VCaP (cell line): Measurements from ENCODE around the gene AMOT.
"Not testable (repeated sequence)": the region's sequence is repeated elsewhere in the genome, so short reads cannot be mapped to it uniquely, and the experiment has no call there.

Experiments
- H3K27ac ChIP-seq: fragments of 450-650 bp; 2 replicates; pipeline ENCODE4 v1.5.1; 2017
- TF ChIP-seq, protein P1 (sequence below): fragments of 450-650 bp; conservative IDR thresholded peaks from 2 replicates; pipeline ENCODE4 v1.5.1; 2017; ENCODE audit warnings: mild to moderate bottlenecking, moderate library complexity

AMOT gene

GRCh38 chrX:112868586-112868985 lies 28.0 kb upstream of the AMOT start:
- TF ChIP-seq, protein P1, sequence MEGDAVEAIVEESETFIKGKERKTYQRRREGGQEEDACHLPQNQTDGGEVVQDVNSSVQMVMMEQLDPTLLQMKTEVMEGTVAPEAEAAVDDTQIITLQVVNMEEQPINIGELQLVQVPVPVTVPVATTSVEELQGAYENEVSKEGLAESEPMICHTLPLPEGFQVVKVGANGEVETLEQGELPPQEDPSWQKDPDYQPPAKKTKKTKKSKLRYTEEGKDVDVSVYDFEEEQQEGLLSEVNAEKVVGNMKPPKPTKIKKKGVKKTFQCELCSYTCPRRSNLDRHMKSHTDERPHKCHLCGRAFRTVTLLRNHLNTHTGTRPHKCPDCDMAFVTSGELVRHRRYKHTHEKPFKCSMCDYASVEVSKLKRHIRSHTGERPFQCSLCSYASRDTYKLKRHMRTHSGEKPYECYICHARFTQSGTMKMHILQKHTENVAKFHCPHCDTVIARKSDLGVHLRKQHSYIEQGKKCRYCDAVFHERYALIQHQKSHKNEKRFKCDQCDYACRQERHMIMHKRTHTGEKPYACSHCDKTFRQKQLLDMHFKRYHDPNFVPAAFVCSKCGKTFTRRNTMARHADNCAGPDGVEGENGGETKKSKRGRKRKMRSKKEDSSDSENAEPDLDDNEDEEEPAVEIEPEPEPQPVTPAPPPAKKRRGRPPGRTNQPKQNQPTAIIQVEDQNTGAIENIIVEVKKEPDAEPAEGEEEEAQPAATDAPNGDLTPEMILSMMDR: no peak
- H3K27ac ChIP-seq: no peak overlapping the region

DNA sequence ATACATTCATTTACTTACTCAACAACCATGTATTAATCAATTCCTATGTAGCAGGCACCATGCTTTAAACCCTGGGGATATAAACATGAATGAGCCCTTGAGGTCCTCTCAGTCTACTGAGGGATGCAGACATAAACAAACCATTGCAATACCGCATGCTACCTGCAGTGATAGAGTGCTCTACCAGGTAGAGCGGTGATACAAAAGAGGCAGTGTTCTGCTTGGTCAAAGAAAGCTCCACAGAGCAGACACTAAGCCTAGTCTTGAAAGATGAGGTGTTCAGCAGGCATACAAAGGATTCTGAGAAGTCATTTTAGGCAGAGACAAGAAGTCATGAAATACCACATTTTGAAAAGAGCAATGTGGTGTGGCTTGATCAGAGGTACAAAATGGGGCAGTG lies 26.9 kb upstream of the AMOT start:
- TF ChIP-seq, protein P1: no peak
- H3K27ac ChIP-seq: no peak overlapping the region

GRCh38 chrX:112866175-112866574 lies 25.5 kb upstream of the AMOT start:
- TF ChIP-seq, protein P1: no peak
- H3K27ac ChIP-seq: no peak overlapping the region

DNA sequence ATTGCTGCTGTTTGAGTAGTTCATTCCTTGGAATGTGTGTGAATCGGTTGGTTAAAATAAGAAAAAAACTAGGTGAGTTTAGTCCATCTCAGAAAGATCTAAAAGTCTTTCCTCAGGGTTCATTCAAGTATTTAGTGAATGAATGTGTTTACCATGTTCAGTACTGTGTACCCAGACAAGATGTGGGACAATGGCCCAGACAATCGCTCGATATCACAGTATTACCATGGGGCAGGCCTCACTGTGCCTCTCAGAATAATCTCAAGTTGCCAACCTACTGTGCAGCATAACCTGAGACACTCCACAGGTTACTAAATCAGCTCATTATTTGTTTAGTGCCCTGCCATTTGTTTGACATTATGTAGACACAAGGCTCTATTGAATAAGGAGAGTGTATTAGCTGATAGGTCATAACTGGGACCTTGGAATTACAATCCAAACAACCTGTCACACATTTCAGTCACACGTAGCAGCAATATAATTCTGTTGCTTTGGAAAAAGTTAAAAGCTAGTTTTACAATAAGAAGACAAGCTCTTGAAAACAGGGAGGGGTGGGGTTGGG lies 24.9 kb upstream of the AMOT start:
- no peak overlapping the region for H3K27ac ChIP-seq
- TF ChIP-seq, protein P1: no peak

- TF ChIP-seq, protein P1: no peak
- no peak overlapping the region for H3K27ac ChIP-seq
These were observed 23.2 kb upstream of the AMOT start for GRCh38 chrX:112863850-112864249.

- no peak overlapping the region for H3K27ac ChIP-seq
- TF ChIP-seq, protein P1: no peak
These were observed 16.8 kb upstream of the AMOT start for GRCh38 chrX:112857478-112857878.

DNA sequence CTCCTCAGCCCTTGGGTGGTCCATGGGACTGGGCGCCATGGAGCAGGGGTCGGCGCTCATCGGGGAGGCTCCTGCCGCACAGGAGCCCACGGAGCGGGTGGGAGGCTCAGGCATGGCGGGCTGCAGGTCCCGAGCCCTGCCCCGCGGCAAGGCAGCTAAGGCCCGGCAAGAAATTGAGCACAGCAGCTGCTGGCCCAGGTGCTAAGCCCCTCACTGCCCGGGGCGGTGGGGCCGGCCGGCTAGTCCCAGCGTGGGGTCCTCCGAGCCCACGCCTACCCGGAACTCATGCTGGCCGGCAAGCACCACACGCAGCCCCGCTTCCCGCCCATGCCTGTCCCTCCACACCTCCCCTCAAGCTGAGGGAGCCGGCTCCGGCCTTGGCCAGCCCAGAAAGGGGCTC lies 14.3 kb upstream of the AMOT start:
- not testable (repeated sequence) for H3K27ac ChIP-seq

DNA sequence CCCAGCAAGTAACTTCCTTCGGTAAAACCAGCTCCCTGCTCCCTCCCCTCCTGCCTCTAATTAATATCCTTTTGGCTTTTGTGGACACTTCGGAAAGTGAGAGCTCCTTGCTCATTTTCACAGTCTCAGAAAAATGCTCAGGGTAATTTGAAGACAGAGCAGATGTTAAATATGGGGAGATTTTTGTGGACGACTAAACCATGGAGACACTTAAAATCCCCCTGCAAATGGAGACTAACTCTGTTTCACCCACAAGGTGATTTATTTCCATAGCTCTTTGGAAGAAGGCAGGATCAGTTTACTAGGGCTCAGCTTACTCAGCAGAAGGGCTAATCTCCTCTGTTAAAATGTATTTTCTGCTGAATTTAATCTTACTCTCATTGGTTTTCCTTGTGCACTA lies 12.2 kb upstream of the AMOT start:
- H3K27ac ChIP-seq: no peak overlapping the region
- TF ChIP-seq, protein P1: no peak
